Left lung (tissue), 10 donors: ENCODE results near the gene PAM16. TPM values are rescaled to one million over a fixed set of nuclear protein-coding genes. Genes with fewer than 3 reads are reported as not detected.

Experiments used
- ATAC-seq: fragments of 200-7000 bp; cut with Tn5 transposase; one replicate; pipeline ENCODE4 v1.9.1; 2020; ENCODE audit warnings: moderate library complexity
- DNase-seq, 4 donors: peaks; one replicate each; pipeline ENCODE4 v3.0.0-alpha.2; 2013 to 2020
- H3K27ac ChIP-seq, 2 donors: fragments of 200-600 bp; sonication (generic) in 1 of 2; one replicate each; pipeline versions ENCODE4 v1.5.0 to v1.8.0; 2020 to 2021
- H3K27me3 ChIP-seq, 2 donors: fragments of 200-600 bp; sonication (generic) in 1 of 2; one replicate each; pipeline versions ENCODE4 v1.5.0 to v1.8.0; 2020 to 2021
- H3K36me3 ChIP-seq, 2 donors: fragments of 200-600 bp; sonication (generic) in 1 of 2; one replicate each; pipeline versions ENCODE4 v1.5.0 to v1.8.0; 2020 to 2021
- H3K4me1 ChIP-seq, 2 donors: fragments of 200-600 bp; one replicate each; pipeline ENCODE4 v1.8.0; 2021
- H3K4me3 ChIP-seq, 2 donors: fragments of 200-600 bp; sonication (generic) in 1 of 2; one replicate each; pipeline versions ENCODE4 v1.5.0 to v1.8.0; 2020 to 2021; ENCODE audit warnings: mild to moderate bottlenecking in 1 of 2
- H3K9me3 ChIP-seq, 2 donors: fragments of 200-600 bp; sonication (generic) in 1 of 2; one replicate each; pipeline versions ENCODE4 v1.5.0 to v1.8.0; 2020 to 2021
- CTCF ChIP-seq, 2 donors: fragments of 200-600 bp; sonication (generic) in 1 of 2; IDR thresholded peaks; one replicate each; pipeline versions ENCODE4 v1.5.0 to v1.8.0; 2021; ENCODE audit warnings: antibody characterized with exemption in 2 of 2
- intact Hi-C, 2 donors: fragments of 100-400 bp; cut with DNase I; formaldehyde crosslinking; loops; one replicate each; pipeline versions ENCODE4 v1.11.2 to v1.14.2; 2022
- polyA plus RNA-seq, 6 donors: library from polyadenylated mRNA; unstranded; fragments of 120-200 nt; gene quantifications; one replicate each; pipeline ENCODE4 v1.2.1, GENCODE V29; 2013; ENCODE audit not compliant: insufficient read length in 6 of 6
- total RNA-seq, 2 donors: library from RNA; stranded (reverse); fragmentation: NEBNext Ultra II Directional; extraction: Animal tissue kit (Norgen Biotek cat#: 25700); gene quantifications; one replicate each; pipeline ENCODE4 v1.2.1, GENCODE V29; 2021
- donor health status: DM: no; HTN: yes; CAD: no.
- donor health status: DM: no; HTN: no; CAD: no.

PAM16 gene
- total and polyA plus RNA-seq, 8 donors, result 19.1 to 44.6 (median 29.8) TPM

DNA sequence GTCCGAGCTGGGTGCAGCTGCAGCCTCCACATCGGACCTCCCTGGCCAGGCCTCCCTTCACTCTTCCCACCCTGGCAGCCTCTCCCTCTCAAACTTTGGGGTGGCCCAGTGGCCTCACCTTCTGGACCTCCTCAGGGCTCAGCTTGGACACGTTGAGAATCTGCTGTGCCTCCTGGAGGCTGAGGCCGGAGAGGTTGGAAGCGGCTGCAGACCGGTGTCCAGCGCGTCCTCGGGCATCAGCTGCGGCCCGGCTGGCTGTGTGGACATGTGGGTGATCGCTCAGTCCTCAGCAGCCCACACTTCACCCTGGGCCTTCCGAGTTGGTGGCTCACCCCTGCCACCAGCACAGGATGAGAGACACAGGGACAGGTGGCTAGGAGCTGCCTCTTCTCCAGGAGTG lies 9.9 kb downstream of the PAM16 start:
- peaks cover 0 to 54% of the 10 kb centered on the region in 2 donors for H3K36me3 ChIP-seq
- DNase-seq (no peak), ATAC-seq (no peak)
- H3K4me1 ChIP-seq, result peaks cover 12 to 58% of the 10 kb centered on the region in 2 donors
- H3K9me3 ChIP-seq, result no peaks in the 10 kb centered on the region
- no peaks in the 10 kb centered on the region for H3K27me3 ChIP-seq
- no peak for TF ChIP-seq CTCF (IDR thresholded peaks at IDR 0.05)
- no peak overlapping the region for H3K27ac ChIP-seq
- intact Hi-C loops, result no loop called here
- no peak overlapping the region for H3K4me3 ChIP-seq

DNA sequence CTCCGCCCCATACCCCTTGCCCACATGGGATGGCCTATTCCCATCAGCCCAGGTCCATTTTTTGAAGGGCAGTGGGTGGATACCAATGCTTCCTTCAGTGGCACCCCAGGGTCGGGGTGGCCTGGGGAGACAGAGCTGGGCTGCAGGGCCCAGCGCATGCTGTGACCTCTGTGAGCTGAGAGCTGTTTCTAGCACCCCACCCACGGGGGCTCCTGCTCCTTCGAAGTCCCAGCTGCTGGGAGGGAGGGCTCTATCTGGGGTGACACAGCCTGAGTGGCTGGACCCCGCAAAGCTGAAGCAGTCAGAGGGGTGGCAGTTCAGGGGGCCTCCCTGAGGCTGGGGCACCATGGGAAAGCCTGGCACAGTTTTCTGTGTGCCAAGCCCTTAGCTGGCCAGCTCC lies 10.7 kb downstream of the PAM16 start:
- peaks cover 0 to 62% of the 10 kb centered on the region in 2 donors for H3K36me3 ChIP-seq
- H3K4me1 ChIP-seq, result peaks cover 8 to 50% of the 10 kb centered on the region in 2 donors
- no peak overlapping the region for H3K4me3 ChIP-seq
- DNase-seq, result no peak
- H3K27me3 ChIP-seq, result no peaks in the 10 kb centered on the region
- intact Hi-C loops, result no loop called here
- no peak for ATAC-seq
- no peaks in the 10 kb centered on the region for H3K9me3 ChIP-seq
- H3K27ac ChIP-seq, result peak overlapping the region in 1 of 2 donors; percentile 72
- no peak for TF ChIP-seq CTCF (IDR thresholded peaks at IDR 0.05)

DNA sequence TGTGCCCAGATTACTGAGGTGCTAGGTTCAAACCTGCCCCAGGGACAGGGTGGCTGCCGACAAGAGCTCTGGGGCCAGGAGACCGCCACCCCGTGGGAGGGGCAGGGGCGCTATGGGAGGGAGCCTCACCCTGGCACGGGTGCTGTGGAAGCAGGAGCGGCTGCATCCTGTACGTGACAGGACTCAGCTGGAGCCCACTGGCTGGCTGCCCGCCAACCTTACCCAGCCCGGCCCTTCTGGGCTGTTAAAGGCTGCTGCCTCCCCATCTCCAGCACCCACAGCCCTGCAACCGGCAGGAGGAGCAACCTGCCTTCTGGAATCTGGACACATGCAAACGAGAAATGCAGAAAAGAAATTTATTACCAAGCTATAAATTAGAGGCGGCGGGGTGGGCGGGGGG lies 11.2 kb downstream of the PAM16 start:
- no peak for ATAC-seq
- intact Hi-C loops, result no loop called here
- H3K4me1 ChIP-seq, result peaks cover 8 to 45% of the 10 kb centered on the region in 2 donors

DNA sequence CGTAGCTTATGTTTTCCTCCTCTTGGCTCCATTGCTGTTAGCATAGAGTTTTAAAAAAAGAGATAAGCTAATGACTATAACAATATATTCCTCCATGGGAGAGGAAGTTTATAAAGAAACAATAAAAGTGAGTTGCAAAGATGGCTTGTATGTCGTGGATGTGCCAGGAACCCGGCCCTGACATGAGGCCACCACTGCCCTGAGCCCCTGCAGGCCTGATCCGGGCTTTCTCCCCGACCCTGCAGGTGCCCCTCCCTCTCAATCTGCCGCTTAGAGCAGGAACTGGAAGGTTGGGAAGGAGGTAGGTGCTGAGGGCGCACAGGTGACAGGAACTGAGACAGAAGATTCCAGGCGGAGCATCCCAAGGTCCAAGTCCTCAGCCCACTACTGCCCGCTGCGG lies 11.7 kb downstream of the PAM16 start:
- Histone ChIP-seq H3K9me3 (no peaks in the 10 kb centered on the region), H3K4me3 (no peak overlapping the region), H3K4me1 (peaks cover 8 to 44% of the 10 kb centered on the region in 2 donors), H3K27ac (peak overlapping the region; percentile 57 to 72), H3K27me3 (no peaks in the 10 kb centered on the region), H3K36me3 (peaks cover 0 to 72% of the 10 kb centered on the region in 2 donors)
- ATAC-seq (no peak), DNase-seq (no peak)
- TF ChIP-seq CTCF (IDR thresholded peaks at IDR 0.05), result no peak
- intact Hi-C loops, result no loop called here

More for the DNA sequence above, 11.2 kb downstream of the PAM16 start:
- H3K27ac ChIP-seq, result peak overlapping the region in 1 of 2 donors; percentile 72
- no peak for TF ChIP-seq CTCF (IDR thresholded peaks at IDR 0.05)
- no peaks in the 10 kb centered on the region for H3K9me3 ChIP-seq
- no peaks in the 10 kb centered on the region for H3K27me3 ChIP-seq
- H3K4me3 ChIP-seq, result no peak overlapping the region
- peaks cover 0 to 68% of the 10 kb centered on the region in 2 donors for H3K36me3 ChIP-seq
- peak in 1 of 4 donors; percentile 81 for DNase-seq

DNA sequence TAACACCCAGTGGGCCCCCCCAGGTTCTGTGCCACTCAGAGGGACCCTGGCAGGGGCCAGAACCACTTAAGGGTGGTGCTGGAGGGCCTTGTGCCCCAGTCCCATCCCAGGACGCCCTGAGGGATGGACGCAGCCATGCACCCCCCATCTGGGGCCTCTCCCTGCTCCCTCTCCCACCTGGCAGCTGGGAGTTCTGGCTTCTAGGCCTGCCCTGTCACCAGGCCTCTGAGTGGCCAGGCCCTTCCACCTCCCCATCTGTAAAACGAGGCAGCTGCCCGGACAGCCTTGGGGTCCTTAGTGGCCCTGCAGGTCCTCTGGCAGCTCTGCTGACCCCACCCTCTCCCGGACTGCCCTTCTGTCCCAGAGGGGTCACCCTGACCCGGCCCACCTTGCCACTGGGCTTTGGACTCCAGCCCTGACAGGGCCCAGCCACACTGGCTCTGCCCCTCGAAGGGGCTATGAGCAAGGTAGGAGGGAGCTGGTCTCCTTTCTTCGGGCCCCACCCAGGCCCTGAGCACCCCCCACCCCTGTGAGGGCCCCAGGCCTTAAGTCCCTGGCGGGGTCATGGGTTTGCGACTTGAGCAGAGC lies 12.3 kb downstream of the PAM16 start:
- Histone ChIP-seq H3K27me3 (no peaks in the 10 kb centered on the region), H3K4me3 (no peak overlapping the region), H3K9me3 (no peaks in the 10 kb centered on the region), H3K27ac (peak overlapping the region; percentile 57 to 72), H3K4me1 (peaks cover 8 to 43% of the 10 kb centered on the region in 2 donors), H3K36me3 (peaks cover 0 to 75% of the 10 kb centered on the region in 2 donors)
- ATAC-seq (no peak), DNase-seq (no peak)
- no peak for TF ChIP-seq CTCF (IDR thresholded peaks at IDR 0.05)
- intact Hi-C loops, result no loop called here
